ENCODE data around the gene MAIP1.
A peak's percentile ranks its signal among the peaks of the same experiment; 100 is the strongest.
"Not testable (repeated sequence)": the region's sequence is repeated elsewhere in the genome, so short reads cannot be mapped to it uniquely, and the experiment has no call there.

Gene MAIP1
- total RNA-seq: 10.4 to 29.6 (median 11.3) reads per million in 3 experiments

- DNase-seq: peak; percentile 78
Measured at GRCh38 chr2:199955339-199956061, at the start of gene MAIP1, which contains the start of gene TYW5. Gene MAIP1 (plus strand): TSS chr2:199955582. CDS start chr2:199955799, 217 bp downstream. Gene TYW5 (minus strand): TSS chr2:199955491. CDS start chr2:199955470, 21 bp downstream.

DNA sequence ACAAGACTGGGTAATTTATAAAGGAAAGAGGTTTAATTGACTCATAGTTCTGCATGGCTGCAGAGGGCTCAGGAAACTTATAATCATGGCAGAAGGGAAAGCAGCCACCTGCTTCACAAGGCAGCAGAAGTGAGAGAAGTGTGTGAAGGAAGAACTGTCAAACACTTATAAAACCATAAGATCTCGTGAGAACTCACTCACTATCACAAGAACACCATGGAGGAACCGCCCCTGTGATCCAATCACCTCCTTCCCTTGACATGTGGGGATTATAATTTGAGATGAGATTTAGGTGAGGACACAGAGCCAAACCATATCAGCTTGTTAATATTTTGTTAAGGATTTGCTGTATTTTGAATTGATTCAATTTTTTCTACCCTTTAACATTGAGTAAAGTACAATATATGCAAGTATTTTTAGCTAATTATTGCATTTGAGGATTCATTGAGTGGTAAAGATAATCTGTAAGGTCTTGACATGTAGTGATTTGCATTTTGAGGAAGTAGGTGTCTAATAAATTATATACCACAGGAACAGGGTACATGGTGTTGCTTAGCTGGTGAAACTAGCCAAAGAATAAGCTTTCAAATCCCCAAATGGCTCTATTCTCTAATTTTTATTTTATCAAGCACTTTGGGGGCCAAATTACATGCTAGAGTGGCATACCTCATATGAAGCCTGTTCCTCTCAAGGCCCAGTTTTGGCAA is 48.2 kb upstream of the MAIP1 start:
- DNase-seq: no peak

DNA sequence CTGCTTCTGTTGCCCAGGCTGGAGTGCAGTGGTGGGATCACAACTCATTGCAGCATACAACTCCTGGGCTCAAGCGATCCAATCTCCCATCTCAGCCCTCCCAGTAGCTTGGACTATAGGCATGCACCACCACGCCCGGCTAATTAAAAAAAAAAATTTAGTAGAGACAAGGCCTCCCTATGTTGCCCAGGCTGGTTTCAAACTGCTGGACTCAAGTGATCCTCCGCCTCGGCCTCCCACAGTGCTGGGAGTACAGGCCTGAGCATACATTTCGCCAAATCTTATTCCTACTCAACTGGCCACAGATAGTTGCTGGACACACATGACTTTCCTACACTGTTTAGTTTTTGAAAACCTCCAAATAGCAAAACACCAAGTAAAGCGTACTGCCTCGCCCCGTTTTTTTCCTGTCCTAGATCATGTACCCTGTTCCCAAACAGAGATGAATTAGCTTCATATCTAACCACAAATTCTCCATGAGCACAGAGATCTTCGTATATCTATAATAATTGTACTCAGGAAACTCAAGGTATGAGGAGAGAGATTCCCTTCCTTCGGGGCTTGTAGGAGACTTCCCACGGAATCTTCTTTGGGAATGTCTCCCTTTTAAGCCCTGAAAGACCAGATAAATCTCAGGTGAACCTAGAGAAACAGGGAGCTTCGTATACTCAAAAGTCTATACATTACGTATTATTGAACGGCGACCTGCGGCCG is 44.9 kb upstream of the MAIP1 start:
- DNase-seq: no peak

GRCh38 chr2:199911052-199911876 is 44.1 kb upstream of the MAIP1 start, which contains the start of gene C2orf69:
Gene C2orf69 (plus strand): TSS chr2:199911293. CDS start chr2:199911439, 146 bp downstream.
- peak; percentile 85 for DNase-seq

DNA sequence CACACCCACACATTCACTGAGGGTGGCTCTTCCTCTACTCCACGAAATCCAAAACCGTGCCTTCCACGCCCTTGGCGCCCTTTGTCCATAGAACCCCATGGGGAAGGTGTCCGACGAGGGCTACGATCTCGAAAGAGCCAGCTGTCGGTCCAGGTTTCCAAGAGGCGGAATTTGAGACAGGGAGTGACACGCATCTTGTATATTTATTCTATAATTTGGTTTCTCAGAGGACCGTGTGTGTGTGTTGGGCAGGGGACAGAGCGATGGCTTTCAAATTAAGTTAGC is 43.6 kb upstream of the MAIP1 start:
- DNase-seq: no peak

- DNase-seq: not testable (repeated sequence)
Measured at GRCh38 chr2:199912553-199913114, 42.7 kb upstream of the MAIP1 start.

DNA sequence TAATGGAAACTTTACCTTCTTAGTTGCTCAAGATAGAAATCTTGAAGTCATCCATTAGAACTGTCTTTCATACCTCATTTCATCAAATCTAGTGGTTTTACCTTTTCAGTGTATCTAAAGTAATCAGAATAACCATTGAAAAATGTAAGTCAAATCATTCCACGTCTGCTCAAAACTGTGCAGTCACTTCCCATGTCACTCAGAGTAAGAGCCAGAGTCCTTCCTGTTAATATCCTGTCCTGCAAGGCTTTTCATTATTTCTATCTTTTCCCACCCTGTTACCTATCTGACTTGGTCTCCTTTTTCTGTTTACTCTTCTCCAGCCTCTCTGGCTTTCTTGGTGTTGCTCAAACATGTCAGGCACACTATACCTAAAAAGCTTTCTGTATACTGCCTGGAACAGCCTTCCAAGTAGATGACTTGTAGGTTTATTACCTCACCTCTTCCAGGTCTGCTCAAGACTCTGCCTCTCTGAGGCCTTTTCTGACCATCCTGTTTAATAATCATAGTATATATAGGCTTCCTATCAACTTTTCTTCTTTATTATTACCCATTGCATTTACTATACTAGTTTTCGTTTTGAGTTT is 40.9 kb upstream of the MAIP1 start:
- no peak for DNase-seq

DNA sequence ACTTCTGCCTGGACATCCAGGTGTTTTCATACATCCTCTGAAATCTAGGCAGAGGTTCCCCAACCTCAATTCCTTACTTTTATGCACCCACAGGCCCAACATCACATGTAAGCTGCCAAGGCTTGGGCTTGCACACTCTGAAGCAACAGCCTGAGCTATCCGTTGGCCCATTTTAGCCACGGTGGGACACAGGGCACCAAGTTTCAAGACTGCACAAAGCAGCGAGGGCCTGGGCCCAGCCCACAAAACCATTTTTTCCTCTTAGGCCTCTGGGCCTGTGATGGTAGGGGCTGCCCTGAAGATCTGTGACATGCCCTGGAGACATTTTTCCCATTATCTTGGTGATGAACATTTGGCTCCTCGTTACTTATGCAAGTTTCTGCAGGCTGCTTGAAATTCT is 38.4 kb upstream of the MAIP1 start:
- DNase-seq: no peak

DNA sequence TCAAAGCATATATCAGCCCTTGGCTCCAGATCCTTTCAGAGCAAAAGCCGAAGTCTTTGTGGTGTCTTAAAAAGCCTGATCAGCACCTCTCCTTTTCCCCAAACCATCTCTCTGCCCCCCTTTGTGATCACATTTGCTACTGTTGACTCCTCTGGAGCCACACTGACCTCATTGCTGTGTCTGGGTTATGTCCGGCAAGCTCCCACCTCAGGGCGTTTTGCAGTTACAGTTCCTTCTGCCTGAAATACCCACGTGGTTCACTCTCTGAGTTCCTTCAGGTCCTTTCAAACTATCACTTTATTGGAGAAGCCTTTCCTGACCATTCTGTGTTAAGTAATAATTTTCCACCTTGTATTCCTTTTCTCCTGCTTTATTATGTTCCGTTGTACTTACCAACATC is 32.5 kb upstream of the MAIP1 start:
- no peak for DNase-seq

DNA sequence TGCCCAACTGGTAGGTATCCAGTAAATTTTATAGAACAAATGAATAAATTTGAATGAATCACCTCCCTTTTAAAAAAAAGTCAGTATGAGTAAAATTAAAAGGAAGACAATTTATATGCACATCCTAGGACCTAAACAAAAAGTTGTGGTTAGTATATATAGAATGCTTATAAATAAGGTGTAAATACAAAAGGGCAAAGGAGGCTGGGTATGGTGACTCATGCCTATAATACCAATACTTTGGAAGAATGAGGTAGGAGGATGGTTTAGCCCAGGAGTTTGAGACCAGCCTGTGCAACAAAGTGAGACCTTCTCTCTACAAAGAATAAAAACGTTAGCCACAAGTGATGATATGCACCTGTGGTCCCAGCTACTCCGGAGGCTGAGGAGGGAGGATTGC is 31.5 kb upstream of the MAIP1 start:
- no peak for DNase-seq

GRCh38 chr2:199926806-199927205 is 28.6 kb upstream of the MAIP1 start:
- DNase-seq: no peak

- DNase-seq: no peak
Measured at GRCh38 chr2:199928226-199928625, 27.2 kb upstream of the MAIP1 start.

GRCh38 chr2:199928626-199929025 is 26.8 kb upstream of the MAIP1 start:
- no peak for DNase-seq

- no peak for DNase-seq
Measured at GRCh38 chr2:199929262-199929661, 26.1 kb upstream of the MAIP1 start.

GRCh38 chr2:199932312-199932855 is 23.0 kb upstream of the MAIP1 start:
- no peak for DNase-seq

GRCh38 chr2:199933466-199933865 is 21.9 kb upstream of the MAIP1 start:
- DNase-seq: no peak

DNA sequence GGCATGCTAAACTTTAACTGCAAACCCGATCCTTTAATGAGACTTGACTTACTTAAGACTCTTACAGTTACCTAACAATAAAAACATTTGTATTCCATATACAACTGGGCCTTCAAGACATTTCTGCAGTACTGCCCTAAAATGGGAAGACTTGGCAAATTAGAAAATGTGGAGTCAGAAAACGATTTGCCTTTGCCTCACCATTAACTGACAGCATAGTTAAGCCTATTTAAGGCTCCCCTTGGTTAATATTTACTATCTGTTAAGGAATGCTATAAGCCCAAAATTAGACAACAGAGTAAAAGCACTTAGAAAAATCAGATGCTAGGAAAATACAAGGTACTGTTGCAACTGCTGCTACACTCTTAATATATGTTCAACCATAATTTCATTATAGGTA is 18.8 kb upstream of the MAIP1 start:
- no peak for DNase-seq

DNA sequence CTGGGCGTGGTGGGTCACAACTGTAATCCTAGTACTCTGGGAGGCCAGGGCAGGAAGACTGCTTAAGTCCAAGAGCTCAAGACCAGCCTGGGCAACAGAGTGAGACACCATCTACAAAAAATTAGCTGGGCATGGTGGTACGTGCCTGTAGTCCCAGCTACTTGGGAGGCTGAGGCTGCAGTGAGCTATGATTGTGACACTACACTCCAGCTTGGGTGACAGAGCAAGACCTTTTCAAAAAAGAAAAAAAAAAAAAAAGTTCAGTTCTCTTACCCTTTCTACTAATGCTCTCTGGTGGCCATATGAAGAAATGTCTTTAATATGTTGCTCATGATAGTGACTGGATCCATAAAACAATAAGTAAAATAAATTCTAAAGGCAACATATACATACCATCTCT is 15.0 kb upstream of the MAIP1 start:
- DNase-seq: no peak

- DNase-seq: no peak
Measured at GRCh38 chr2:199943373-199943772, 12.0 kb upstream of the MAIP1 start.

DNA sequence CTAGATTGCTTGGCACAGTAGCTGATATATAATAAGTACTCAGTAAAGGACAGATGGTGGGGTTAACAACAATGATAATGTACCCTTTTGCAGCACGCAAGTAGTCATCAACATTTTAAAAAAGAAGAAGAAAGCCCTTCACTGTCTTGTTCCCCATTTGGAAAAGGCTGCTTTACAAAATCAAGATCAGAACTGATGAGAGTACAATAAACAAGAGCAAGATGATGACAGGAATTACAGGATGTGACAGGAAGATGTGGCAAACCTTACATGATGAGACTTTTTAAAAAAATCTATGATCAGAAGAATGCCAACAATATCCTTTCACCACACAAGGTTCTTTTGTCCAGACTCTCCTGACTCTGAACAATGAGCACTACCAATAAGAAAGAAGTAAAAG is 9.2 kb upstream of the MAIP1 start:
- no peak for DNase-seq

DNA sequence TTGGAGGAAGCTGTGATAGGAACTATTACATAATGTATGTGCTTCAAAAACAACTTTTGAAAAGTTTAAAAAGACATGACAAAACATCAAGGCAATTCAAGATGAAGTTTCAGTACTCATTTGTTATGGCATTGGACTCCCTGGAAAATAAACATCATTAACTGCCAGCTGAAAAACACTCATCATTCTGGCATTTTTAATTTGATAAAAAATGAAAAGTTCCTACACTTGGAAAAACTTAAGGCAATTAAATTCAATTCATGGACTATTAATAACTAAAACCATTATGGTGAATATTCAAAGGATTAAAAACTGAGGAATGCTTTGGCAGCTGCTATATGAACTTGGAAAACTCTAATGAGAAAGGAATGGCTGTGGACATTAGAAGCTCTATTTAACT is 8.5 kb upstream of the MAIP1 start:
- DNase-seq: no peak

DNA sequence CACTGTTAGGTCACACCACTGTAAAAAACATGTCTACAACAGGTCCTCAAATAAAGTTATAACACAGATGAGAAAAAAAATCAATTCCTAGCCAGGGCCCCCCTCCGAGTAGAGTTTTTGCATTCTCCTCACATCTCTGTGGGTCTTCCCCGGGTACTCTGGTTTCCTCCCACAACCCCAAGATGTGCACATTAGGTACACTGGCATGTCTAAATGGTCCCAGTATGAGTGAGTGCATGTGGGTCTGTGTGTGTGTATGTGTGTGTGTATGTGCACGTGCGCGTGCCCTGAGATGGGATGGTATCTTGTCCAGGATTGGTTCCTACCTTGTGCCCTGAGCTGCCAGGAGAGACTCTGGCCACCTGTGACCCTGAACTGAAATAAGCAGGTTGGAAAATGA is 5.0 kb upstream of the MAIP1 start:
- no peak for DNase-seq

All from central memory CD4-positive, alpha-beta T cell (primary cell).